H1 (cell line): ENCODE data around the gene NUP58. TPM values are rescaled to one million over a fixed set of nuclear protein-coding genes. Genes with fewer than 3 reads are reported as not detected.
A peak's percentile ranks its signal among the peaks of the same experiment; 100 is the strongest.

Experiments
- CTCF ChIA-PET: fragments of 300-600 bp; sonication (Branson Sonifier 250); formaldehyde crosslinking; loops from one replicate; lab custom pipeline; 2021; ENCODE audit not compliant: partially characterized antibody; lab: Charles Lee
- POLR2A ChIA-PET: fragments of 300-600 bp; sonication (Branson Sonifier 250); formaldehyde crosslinking; loops from one replicate; lab custom pipeline; 2021; ENCODE audit warnings: inconsistent platforms; ENCODE audit not compliant: partially characterized antibody; lab: Charles Lee
- DNase-seq, 2 experiments: peaks; one replicate each; pipeline versions ENCODE4 v3.0.0 to v3.0.0-alpha.2; 2010 to 2022; ENCODE audit warnings: low spot score in 2 of 2, low read depth in 1 of 2, mixed read lengths in 1 of 2
- FAIRE-seq: peaks from 2 replicates; lab custom pipeline; 2011; peaks lifted over from hg19 to GRCh38; lab: Jason Lieb, UNC
- H2AFZ ChIP-seq: 2 replicates; pipeline ENCODE4 v1.8.1; 2012; ENCODE audit warnings: low read length, inconsistent platforms
- H2AK5ac ChIP-seq: 2 replicates; pipeline ENCODE4 v1.6.1; 2013; ENCODE audit warnings: low read depth, low read length
- H2BK120ac ChIP-seq: replicated peaks from 2 replicates; pipeline ENCODE3; 2013; ENCODE audit warnings: low read depth, low read length, inconsistent platforms
- H2BK12ac ChIP-seq: 2 replicates; pipeline ENCODE4 v1.6.1; 2013; ENCODE audit warnings: low read depth, low read length
- H2BK15ac ChIP-seq: 2 replicates; pipeline ENCODE4 v1.6.1; 2013; ENCODE audit warnings: low read length
- H2BK20ac ChIP-seq: 2 replicates; pipeline ENCODE4 v1.6.1; 2013; ENCODE audit warnings: low read length
- H2BK5ac ChIP-seq: 2 replicates; pipeline ENCODE4 v1.6.1; 2013; ENCODE audit warnings: low read depth, low read length
- H3K14ac ChIP-seq: 2 replicates; pipeline ENCODE4 v1.6.1; 2013; ENCODE audit warnings: inconsistent platforms; ENCODE audit not compliant: insufficient read length
- H3K18ac ChIP-seq: 2 replicates; pipeline ENCODE4 v1.6.1; 2013; ENCODE audit warnings: low read length; ENCODE audit errors: extremely low read depth
- H3K23ac ChIP-seq: 2 replicates; pipeline ENCODE4 v1.6.1; 2013; ENCODE audit warnings: inconsistent platforms; ENCODE audit not compliant: insufficient read length
- H3K23me2 ChIP-seq: 2 replicates; pipeline ENCODE4 v1.6.1; 2013; ENCODE audit warnings: low read depth, low read length
- H3K27ac ChIP-seq: 2 replicates; pipeline ENCODE4 v1.6.1; 2011; ENCODE audit warnings: low read depth, low read length, inconsistent platforms
- H3K27me3 ChIP-seq, 4 experiments: replicated peaks in 1 of 4; 1 replicate in 1 of 4; 2 replicates in 3 of 4; pipeline versions ENCODE4 v1.6.1 to v1.8.1; 2011 to 2013; ENCODE audit warnings: low read length in 3 of 4, mild to moderate bottlenecking in 3 of 4, inconsistent platforms in 2 of 4, mixed read lengths in 2 of 4, moderate library complexity in 1 of 4; ENCODE audit not compliant: control insufficient read depth in 3 of 4, insufficient read depth in 3 of 4; ENCODE audit errors: extremely low read depth in 1 of 4
- H3K36me3 ChIP-seq, 4 experiments: 2 replicates each; pipeline versions ENCODE4 v1.6.1 to v1.8.1; 2011 to 2013; ENCODE audit warnings: mild to moderate bottlenecking in 4 of 4, low read length in 3 of 4, moderate library complexity in 2 of 4, control low read depth in 1 of 4, inconsistent platforms in 1 of 4; ENCODE audit not compliant: insufficient read depth in 4 of 4, control insufficient read depth in 2 of 4
- H3K4ac ChIP-seq: replicated peaks from 2 replicates; pipeline ENCODE3; 2013; ENCODE audit warnings: low read length, low read depth, mixed read lengths, inconsistent platforms; ENCODE audit not compliant: insufficient read length
- H3K4me1 ChIP-seq, 4 experiments: replicated peaks in 1 of 4; 1 replicate in 1 of 4; 2 replicates in 3 of 4; pipeline versions ENCODE4 v1.6.1 to v1.8.1; 2011 to 2013; ENCODE audit warnings: low read length in 3 of 4, inconsistent platforms in 2 of 4, mixed read lengths in 1 of 4; ENCODE audit not compliant: insufficient read depth in 4 of 4, control insufficient read depth in 3 of 4
- H3K4me2 ChIP-seq, 2 experiments: 2 replicates each; pipeline versions ENCODE4 v1.6.1 to v1.8.1; 2011 to 2013; ENCODE audit warnings: low read depth in 2 of 2, low read length in 2 of 2, control low read depth in 1 of 2, inconsistent platforms in 1 of 2, mild to moderate bottlenecking in 1 of 2; ENCODE audit not compliant: insufficient read depth in 1 of 2
- H3K4me3 ChIP-seq, 4 experiments: fragments of 200-600, 300-600 bp in 1 of 4; sonication (generic), shearing (Covaris generic), sonication (Bioruptor Twin) in 1 of 4; 2 replicates each; pipeline versions ENCODE4 v1.5.1 to v1.8.1; 2011 to 2016; ENCODE audit warnings: low read length in 4 of 4, low read depth in 3 of 4, control low read depth in 2 of 4, inconsistent platforms in 2 of 4, mild to moderate bottlenecking in 2 of 4, mixed read lengths in 1 of 4, moderate library complexity in 1 of 4; ENCODE audit not compliant: insufficient read depth in 2 of 4; ENCODE audit errors: extremely low read depth in 1 of 4
- H3K56ac ChIP-seq: replicated peaks from 2 replicates; pipeline ENCODE3; 2013; ENCODE audit warnings: low read depth, mild to moderate bottlenecking, mixed read lengths, low read length, inconsistent platforms; ENCODE audit not compliant: insufficient read length
- H3K79me1 ChIP-seq: 2 replicates; pipeline ENCODE4 v1.6.1; 2013; ENCODE audit warnings: low read depth, low read length, control low read depth
- H3K79me2 ChIP-seq, 2 experiments: 2 replicates each; pipeline versions ENCODE4 v1.6.1 to v1.8.1; 2012 to 2013; ENCODE audit warnings: low read length in 2 of 2, mild to moderate bottlenecking in 2 of 2, inconsistent platforms in 1 of 2; ENCODE audit not compliant: insufficient read depth in 2 of 2, control insufficient read depth in 1 of 2
- H3K9ac ChIP-seq, 4 experiments: replicated peaks in 1 of 4; 1 replicate in 1 of 4; 2 replicates in 3 of 4; pipeline versions ENCODE4 v1.6.1 to v1.8.1; 2011 to 2013; ENCODE audit warnings: low read depth in 3 of 4, low read length in 3 of 4, control low read depth in 2 of 4, mild to moderate bottlenecking in 2 of 4, moderate library complexity in 2 of 4, inconsistent platforms in 1 of 4; ENCODE audit errors: extremely low read depth in 1 of 4
- H3K9me3 ChIP-seq, 2 experiments: 2 replicates each; pipeline versions ENCODE4 v1.6.1 to v1.8.1; 2012 to 2013; ENCODE audit warnings: mild to moderate bottlenecking in 2 of 2, moderate library complexity in 2 of 2, control low read depth in 1 of 2, inconsistent platforms in 1 of 2, low read depth in 1 of 2, low read length in 1 of 2, mixed read lengths in 1 of 2; ENCODE audit not compliant: insufficient read depth in 2 of 2
- H4K20me1 ChIP-seq, 2 experiments: replicated peaks in 1 of 2; 2 replicates each; pipeline versions ENCODE3 to v1.8.1; 2011 to 2013; ENCODE audit warnings: inconsistent platforms in 2 of 2, low read length in 2 of 2, mild to moderate bottlenecking in 1 of 2; ENCODE audit not compliant: insufficient read depth in 2 of 2, control insufficient read depth in 1 of 2
- H4K5ac ChIP-seq: 2 replicates; pipeline ENCODE4 v1.6.1; 2013; ENCODE audit warnings: low read length, low read depth, mixed read lengths, inconsistent platforms; ENCODE audit not compliant: insufficient read length
- H4K8ac ChIP-seq: 2 replicates; pipeline ENCODE4 v1.8.0; 2013; ENCODE audit warnings: mild to moderate bottlenecking, moderate library complexity, low read length, inconsistent platforms; ENCODE audit not compliant: insufficient read depth; ENCODE audit errors: extremely low read depth
- H4K91ac ChIP-seq: replicated peaks from 2 replicates; pipeline ENCODE3; 2013; ENCODE audit warnings: low read length, mixed read lengths, inconsistent platforms; ENCODE audit not compliant: insufficient read length
- KDM4A ChIP-seq: IDR thresholded peaks from one replicate; pipeline ENCODE4 v1.7.1; 2012; ENCODE audit warnings: low read depth, mild to moderate bottlenecking, moderate library complexity, low read length, inconsistent platforms; ENCODE audit not compliant: severe bottlenecking
- TAF7 ChIP-seq: optimal IDR thresholded peaks from 2 replicates; pipeline ENCODE3; 2011; ENCODE audit warnings: low read depth, mild to moderate bottlenecking, inconsistent platforms, low read length, moderate library complexity, borderline replicate concordance
- WGBS, 2 experiments: shearing (Covaris generic) in 1 of 2; methylation state at CpG; one replicate each; pipeline versions ENCODE4 v1.1.6 to v1.1.7; 2013 to 2015; ENCODE audit warnings: low lambda C conversion rate in 2 of 2, mixed read lengths in 2 of 2, inconsistent platforms in 1 of 2, low coverage in 1 of 2, missing lambda C conversion rate in 1 of 2; ENCODE audit not compliant: insufficient replicate concordance in 2 of 2, insufficient coverage in 1 of 2, insufficient read length in 1 of 2; ENCODE audit errors: extremely low coverage in 1 of 2, missing lambda C conversion rate in 1 of 2; 5-methylcytosine and 5-hydroxymethylcytosine counted together
- polyA plus RNA-seq, 7 experiments: library from polyadenylated mRNA; depleted of rRNA in 3 of 7; stranded (reverse) in 5 of 7; unstranded in 2 of 7; fragments of >200 nt in 5 of 7; fragments of 200-250 nt in 2 of 7; gene quantifications; 1 replicate in 5 of 7; 2 replicates in 1 of 7; 4 replicates in 1 of 7; pipeline versions ENCODE4 v1.2.1 to v1.2.3, GENCODE V29; 2011 to 2013; ENCODE audit warnings: missing spikeins in 2 of 7, mixed read lengths in 2 of 7
- total RNA-seq: library from RNA; stranded (reverse); fragmentation: NEBNext Ultra II Directional; extraction: Animal tissue kit (Norgen Biotek cat#: 25700); gene quantifications from 2 replicates; pipeline ENCODE4 v1.2.1, GENCODE V29; 2021

The NUP58 gene
- total and polyA plus RNA-seq, 2 of the 8 experiments (the other 6 are each of a cell fraction or from before 2014, with no cell fraction given), result 35.0 to 53.8 TPM

DNA sequence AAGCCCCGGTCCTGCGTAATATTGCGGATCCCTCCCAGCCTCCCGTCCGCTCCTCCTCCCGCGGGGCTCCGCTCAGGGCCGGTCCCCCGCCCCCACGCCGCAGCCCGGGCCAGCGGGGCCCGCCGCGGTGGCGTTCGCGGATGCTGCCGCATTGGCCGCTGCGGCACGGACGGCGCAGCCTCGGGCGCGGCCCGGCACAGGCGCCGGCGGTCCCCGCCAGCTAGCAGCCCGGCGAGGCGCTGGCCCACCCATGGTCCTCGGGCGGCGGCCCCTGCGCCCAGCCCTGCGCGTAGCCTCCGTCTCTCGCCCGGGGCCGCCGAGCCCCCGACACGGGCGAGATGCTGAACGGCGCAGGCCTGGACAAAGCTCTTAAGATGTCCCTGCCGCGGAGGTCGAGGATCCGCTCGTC lies 70.5 kb downstream of the NUP58 start, which contains the start of gene ATP8A2:
ATP8A2 (plus strand) TSS at position 100 of the 409 bp plus-strand sequence; CDS start at position 339, 239 bp downstream.
- H2BK5ac ChIP-seq, result no peak within 1 kb of the TSS
- H3K4me3 ChIP-seq, result peak within 1 kb of the TSS; percentile 47 to 66 (median 54)
- H3K4me1 ChIP-seq, result peaks cover 3 to 16% (median 7%) of the 10 kb centered on the region in 4 experiments; a peak in 6 of 7 replicates
- H4K91ac ChIP-seq, result no peak within 1 kb of the TSS
- H3K27ac ChIP-seq, result no peak within 1 kb of the TSS
- peak within 1 kb of the TSS; percentile 71; the same call in 1 of the 2 replicates for H4K8ac ChIP-seq
- H4K20me1 ChIP-seq, result no peaks in the 10 kb centered on the region
- no peaks in the 10 kb centered on the region for H3K79me1 ChIP-seq
- no peak within 1 kb of the TSS for H4K5ac ChIP-seq
- no peaks in the 10 kb centered on the region for H3K36me3 ChIP-seq
- peak within 1 kb of the TSS in 2 of 4 experiments; percentile 9 to 45; a peak in 3 of 7 replicates for H3K9ac ChIP-seq
- no peak within 1 kb of the TSS for H3K56ac ChIP-seq
- H3K23ac ChIP-seq, result no peak within 1 kb of the TSS
- no peak for FAIRE-seq
- H2AFZ ChIP-seq, result 0 out of 2 replicates have a peak within 1 kb of the TSS, but pooled peaks have one; percentile 40
- no peaks in the 10 kb centered on the region for H3K79me2 ChIP-seq
- TF ChIP-seq TAF7, result no peak
- TF ChIP-seq KDM4A, result peak; percentile 78
- no peak within 1 kb of the TSS for H2BK120ac ChIP-seq
- peaks cover 9 to 36% (median 31%) of the 10 kb centered on the region in 4 experiments for H3K27me3 ChIP-seq
- ChIA-PET CTCF (interaction anchor here (0.7 kb wide), 2 partner anchors 21 to 377 kb away, joined by 3 read pairs; no protein-coding TSS in a partner anchor), POLR2A (no interaction called here)
- peak within 1 kb of the TSS; percentile 63 to 95 for H3K4me2 ChIP-seq
- H3K23me2 ChIP-seq, result peaks cover 16% of the 10 kb centered on the region
- H2BK20ac ChIP-seq, result no peak within 1 kb of the TSS
- no peak within 1 kb of the TSS for H2BK15ac ChIP-seq
- H3K18ac ChIP-seq, result no peak within 1 kb of the TSS
- WGBS, 2 experiments, result 1% methylated on average over 25 of the region's 58 CpGs; no CpG with 5 or more reads in 1 of the 2 experiments
- DNase-seq, result peak in 1 of 2 experiments; percentile 67
- H3K14ac ChIP-seq, result no peak within 1 kb of the TSS
- peak within 1 kb of the TSS; percentile 68; the same call in 1 of the 2 replicates for H2BK12ac ChIP-seq
- no peaks in the 10 kb centered on the region for H3K9me3 ChIP-seq
- H2AK5ac ChIP-seq, result no peak within 1 kb of the TSS
- H3K4ac ChIP-seq, result no peak within 1 kb of the TSS
